CD4-positive, alpha-beta T cell treated with Interleukin-17A for 4 hours (primary cell): ENCODE data around the gene PECR.
A peak's percentile ranks its signal among the peaks of the same experiment; 100 is the strongest.
"Not testable (repeated sequence)": the region's sequence is repeated elsewhere in the genome, so short reads cannot be mapped to it uniquely, and the experiment has no call there.

ENCODE experiments used
- DNase-seq: peaks from one replicate; pipeline ENCODE4 v3.0.0-alpha.2; 2020; ENCODE audit warnings: mixed read lengths

PECR gene

GRCh38 chr2:216103213-216103612 is 21.6 kb upstream of the PECR start:
- no peak for DNase-seq

- no peak for DNase-seq
Observed at GRCh38 chr2:216101109-216101508, 19.5 kb upstream of the PECR start.

- no peak for DNase-seq
Observed at GRCh38 chr2:216098421-216099334, 17.1 kb upstream of the PECR start.

GRCh38 chr2:216094701-216095100 is 13.1 kb upstream of the PECR start:
- no peak for DNase-seq

- no peak for DNase-seq
Observed at GRCh38 chr2:216092646-216093045, 11.0 kb upstream of the PECR start.

GRCh38 chr2:216090369-216090786 is 8.8 kb upstream of the PECR start:
- no peak for DNase-seq

GRCh38 chr2:216086207-216086893 is 4.7 kb upstream of the PECR start:
- no peak for DNase-seq

- peak; percentile 62 for DNase-seq
Observed at GRCh38 chr2:216084547-216084946, 2.9 kb upstream of the PECR start.

GRCh38 chr2:216083464-216084281 is 2.1 kb upstream of the PECR start:
- DNase-seq: peak; percentile 34

- peak; percentile 31 for DNase-seq
Observed at GRCh38 chr2:216082805-216083204, 1.2 kb upstream of the PECR start.

- DNase-seq: no peak
Observed at GRCh38 chr2:216082117-216082711, 605 bp upstream of the PECR start.

GRCh38 chr2:216081012-216081411 is 597 bp downstream of the PECR start:
- no peak for DNase-seq

GRCh38 chr2:216080048-216080447 is 1.6 kb downstream of the PECR start:
- DNase-seq: not testable (repeated sequence)

- DNase-seq: no peak
Observed at GRCh38 chr2:216078776-216079175, 2.8 kb downstream of the PECR start.

- no peak for DNase-seq
Observed at GRCh38 chr2:216075510-216076485, 5.8 kb downstream of the PECR start.

GRCh38 chr2:216074794-216075193 is 6.8 kb downstream of the PECR start:
- DNase-seq: no peak

GRCh38 chr2:216074380-216074779 is 7.2 kb downstream of the PECR start:
- no peak for DNase-seq

GRCh38 chr2:216073773-216074172 is 7.8 kb downstream of the PECR start:
- no peak for DNase-seq

GRCh38 chr2:216072473-216072872 is 9.1 kb downstream of the PECR start:
- no peak for DNase-seq

GRCh38 chr2:216071111-216071851 is 10.3 kb downstream of the PECR start:
- no peak for DNase-seq

- no peak for DNase-seq
Observed at GRCh38 chr2:216070195-216070594, 11.4 kb downstream of the PECR start.
